B cell (primary cell): ENCODE results near the gene CHAC1. TPM values are rescaled to one million over a fixed set of nuclear protein-coding genes. Genes with fewer than 3 reads are reported as not detected.

Experiments used
- ATAC-seq: fragments of 200-7000 bp; cut with Tn5 transposase; one replicate; pipeline ENCODE4 v1.10.0; 2021; ENCODE audit warnings: low read depth, mild to moderate bottlenecking, moderate number of reproducible peaks, moderate library complexity
- CTCF ChIA-PET: fragments of 350-600 bp; sonication (Branson Sonifier 250); formaldehyde crosslinking; loops from one replicate; lab custom pipeline; 2021; ENCODE audit warnings: antibody characterized with exemption, inconsistent platforms; lab: Charles Lee
- POLR2A ChIA-PET: fragments of 350-600 bp; sonication (Branson Sonifier 250); formaldehyde crosslinking; loops from one replicate; lab custom pipeline; 2021; ENCODE audit warnings: antibody characterized with exemption; lab: Charles Lee
- DNase-seq: peaks from one replicate; pipeline ENCODE4 v3.0.0; 2013
- H2AFZ ChIP-seq: 2 replicates; pipeline ENCODE4 v1.6.1; 2012; ENCODE audit warnings: mild to moderate bottlenecking, low read depth, low read length; ENCODE audit not compliant: insufficient read depth, poor library complexity, severe bottlenecking
- H3K27ac ChIP-seq, 2 donors: 1 replicate in 1 of 2; 2 replicates in 1 of 2; pipeline ENCODE4 v1.5.1; 2012 to 2013; ENCODE audit warnings: low read length in 2 of 2, mild to moderate bottlenecking in 2 of 2, moderate library complexity in 1 of 2
- H3K27me3 ChIP-seq, 4 experiments: fragments of 200-600 bp in 1 of 4; sonication (generic) in 1 of 4; replicated peaks in 1 of 4; 1 replicate in 2 of 4; 2 replicates in 2 of 4; pipeline versions ENCODE4 v1.6.1 to v1.7.0; 2013 to 2016; ENCODE audit warnings: low read length in 3 of 4, mild to moderate bottlenecking in 2 of 4, mixed read lengths in 1 of 4, moderate library complexity in 1 of 4; ENCODE audit not compliant: insufficient read depth in 4 of 4, control insufficient read depth in 3 of 4; ENCODE audit errors: control extremely low read depth in 1 of 4
- H3K36me3 ChIP-seq, 2 experiments: replicated peaks in 1 of 2; 1 replicate in 1 of 2; 2 replicates in 1 of 2; pipeline versions ENCODE4 v1.6.1 to v1.7.1; 2013; ENCODE audit warnings: low read length in 1 of 2; ENCODE audit not compliant: insufficient read depth in 2 of 2, control insufficient read depth in 1 of 2; ENCODE audit errors: control extremely low read depth in 1 of 2, extremely low read depth in 1 of 2
- H3K4me1 ChIP-seq, 2 donors: fragments of 200-600 bp in 1 of 2; sonication (generic) in 1 of 2; 1 replicate in 1 of 2; 2 replicates in 1 of 2; pipeline versions ENCODE4 v1.5.1 to v1.6.1; 2013 to 2017; ENCODE audit warnings: low read length in 2 of 2; ENCODE audit not compliant: control insufficient read depth in 2 of 2, insufficient read depth in 2 of 2
- H3K4me2 ChIP-seq: replicated peaks from 2 replicates; pipeline ENCODE3; 2012; ENCODE audit warnings: mild to moderate bottlenecking, low read depth, low read length; ENCODE audit not compliant: poor library complexity, severe bottlenecking
- H3K4me3 ChIP-seq, 5 experiments: fragments of 200-600 bp in 1 of 5; sonication (generic) in 1 of 5; 1 replicate in 3 of 5; 2 replicates in 2 of 5; pipeline versions ENCODE4 v1.5.1 to v1.7.0; 2011 to 2016; ENCODE audit warnings: low read length in 4 of 5, mild to moderate bottlenecking in 4 of 5, low read depth in 2 of 5, control low read depth in 1 of 5, moderate library complexity in 1 of 5; ENCODE audit not compliant: insufficient read depth in 1 of 5; ENCODE audit errors: control extremely low read depth in 1 of 5, extremely low read depth in 1 of 5
- H3K79me2 ChIP-seq: fragments of 200-600 bp; sonication (generic); one replicate; pipeline ENCODE4 v1.6.0; 2016; ENCODE audit warnings: low read length; ENCODE audit not compliant: control insufficient read depth, insufficient read depth
- H3K9ac ChIP-seq: fragments of 200-600 bp; sonication (generic); 2 replicates; pipeline ENCODE4 v1.6.1; 2017; ENCODE audit warnings: mild to moderate bottlenecking, low read length, moderate library complexity
- H3K9me3 ChIP-seq, 3 donors: one replicate each; pipeline versions ENCODE4 v1.6.1 to v1.7.1; 2013; ENCODE audit warnings: low read length in 2 of 3; ENCODE audit not compliant: control insufficient read depth in 2 of 3, insufficient read depth in 1 of 3; ENCODE audit errors: control extremely low read depth in 1 of 3
- H4K20me1 ChIP-seq: 2 replicates; pipeline ENCODE4 v1.6.0; 2012; ENCODE audit warnings: mild to moderate bottlenecking, low read length; ENCODE audit not compliant: insufficient read depth, control insufficient read depth, poor library complexity, severe bottlenecking
- H3K27ac Mint-ChIP-seq: one replicate; pipeline ENCODE4 v1.8.0; 2021; ENCODE audit warnings: mixed read lengths
- H3K27me3 Mint-ChIP-seq: one replicate; pipeline ENCODE4 v1.8.0; 2021; ENCODE audit warnings: mixed read lengths
- H3K4me1 Mint-ChIP-seq: one replicate; pipeline ENCODE4 v1.8.0; 2021; ENCODE audit warnings: mixed read lengths
- H3K4me3 Mint-ChIP-seq: one replicate; pipeline ENCODE4 v1.8.0; 2021; ENCODE audit warnings: mixed read lengths
- H3K9me3 Mint-ChIP-seq: one replicate; pipeline ENCODE4 v1.8.0; 2022; ENCODE audit warnings: mixed read lengths; ENCODE audit not compliant: insufficient read depth
- CTCF ChIP-seq: fragments of 200-600 bp; IDR thresholded peaks from one replicate; pipeline ENCODE4 v1.8.0; 2022; ENCODE audit warnings: antibody characterized with exemption, mild to moderate bottlenecking
- EZH2 ChIP-seq: IDR thresholded peaks from 2 replicates; pipeline ENCODE4 v1.6.1; 2012; ENCODE audit warnings: borderline replicate concordance, low read depth, mild to moderate bottlenecking, moderate library complexity, low read length; ENCODE audit not compliant: insufficient read depth, poor library complexity, severe bottlenecking
- WGBS: methylation state at CpG from one replicate; pipeline ENCODE4 v1.1.5; 2013; ENCODE audit warnings: missing lambda C conversion rate; ENCODE audit not compliant: insufficient coverage; 5-methylcytosine and 5-hydroxymethylcytosine counted together
- intact Hi-C: fragments of 100-400 bp; cut with micrococcal nuclease; formaldehyde crosslinking; loops from one replicate; pipeline ENCODE4 v1.10.0; 2022
- polyA plus RNA-seq: library from polyadenylated mRNA; depleted of rRNA; stranded (reverse); fragments of >200 nt; gene quantifications from 2 replicates; pipeline ENCODE4 v1.2.3, GENCODE V29; 2012
- total RNA-seq, 2 donors: library from RNA; stranded (reverse); fragments of 120-200 nt in 1 of 2; gene quantifications; 1 replicate in 1 of 2; 2 replicates in 1 of 2; pipeline versions ENCODE4 v1.2.3 to v1.2.4, GENCODE V29; 2013 to 2022

The CHAC1 gene
- total and polyA plus RNA-seq, 2 donors (not counting 1 experiment from before 2014, with no cell fraction given), result 0.81 to 3.6 TPM

- ChIA-PET CTCF (interaction anchor here (1.2 to 1.4 kb wide), 3 partner anchors 11 to 267 kb away, joined by 3 to 4 read pairs (median 4); partner anchors contain the start of genes CHAC1 and CHP1), POLR2A (no interaction called here)
- intact Hi-C loops, result loop anchor here (2.0 kb wide), 1 partner anchor 21 kb away; no protein-coding TSS in a partner anchor
- WGBS, result 100% methylated on average over 2 of the region's 8 CpGs
- Histone ChIP-seq H3K36me3 (no peaks in the 10 kb centered on the region), H4K20me1 (no peaks in the 10 kb centered on the region), H2AFZ (no peak overlapping the region), H3K27me3 (peaks cover 0 to 3% (median 0%) of the 10 kb centered on the region in 4 experiments), H3K79me2 (no peaks in the 10 kb centered on the region), H3K4me1 (peaks cover 0 to 9% of the 10 kb centered on the region in 2 donors), H3K9me3 (no peaks in the 10 kb centered on the region), H3K4me2 (no peak overlapping the region), H3K9ac (no peak overlapping the region), H3K4me3 (no peak overlapping the region), H3K27ac (no peak overlapping the region)
- peaks cover 4% of the 10 kb centered on the region for H3K27me3 Mint-ChIP-seq
- ATAC-seq (no peak), DNase-seq (peak; percentile 1)
- H3K9me3 Mint-ChIP-seq, result no peaks in the 10 kb centered on the region
- H3K4me3 Mint-ChIP-seq, result no peak overlapping the region
- no peak overlapping the region for H3K27ac Mint-ChIP-seq
- TF ChIP-seq EZH2, result no peak
- TF ChIP-seq CTCF, result no peak
- peaks cover 8% of the 10 kb centered on the region for H3K4me1 Mint-ChIP-seq
Observed at GRCh38 chr15:40964006-40964405, 10.7 kb downstream of the CHAC1 start.

- POLR2A ChIA-PET, result no interaction called here
- H3K27ac ChIP-seq, result no peak overlapping the region
Observed at GRCh38 chr15:40964634-40965033, 11.4 kb downstream of the CHAC1 start.

More at GRCh38 chr15:40964634-40965033, 11.4 kb downstream of the CHAC1 start:
- Mint-ChIP-seq H3K4me1 (peaks cover 6% of the 10 kb centered on the region), H3K4me3 (no peak overlapping the region), H3K27me3 (peaks cover 4% of the 10 kb centered on the region), H3K27ac (no peak overlapping the region), H3K9me3 (no peaks in the 10 kb centered on the region)
- H4K20me1 ChIP-seq, result no peaks in the 10 kb centered on the region
- H2AFZ ChIP-seq, result no peak overlapping the region
- H3K9ac ChIP-seq, result no peak overlapping the region
- H3K4me3 ChIP-seq, result no peak overlapping the region
- no peaks in the 10 kb centered on the region for H3K9me3 ChIP-seq
- TF ChIP-seq EZH2 (no peak), CTCF (no peak)
- no peaks in the 10 kb centered on the region for H3K79me2 ChIP-seq
- WGBS, result 71% methylated on average over 13 of the region's 13 CpGs
- H3K4me2 ChIP-seq, result no peak overlapping the region
- CTCF ChIA-PET, result interaction anchor here (0.7 to 1.2 kb wide), 4 partner anchors 11 to 266 kb away, joined by 3 to 5 read pairs (median 4); partner anchors contain the start of genes CHAC1 and CHP1
- no peak for DNase-seq
- ATAC-seq, result no peak
- no peaks in the 10 kb centered on the region for H3K36me3 ChIP-seq
- H3K27me3 ChIP-seq, result peaks cover 0 to 3% (median 0%) of the 10 kb centered on the region in 4 experiments
- peaks cover 0 to 7% of the 10 kb centered on the region in 2 donors for H3K4me1 ChIP-seq
- intact Hi-C loops, result loop anchor here (2.0 kb wide), 1 partner anchor 20 kb away; no protein-coding TSS in a partner anchor
